ENCODE measurements around the gene KIT. TPM values are rescaled to one million over a fixed set of nuclear protein-coding genes. Genes with fewer than 3 reads are reported as not detected.
"Not testable (repeated sequence)": the region's sequence is repeated elsewhere in the genome, so short reads cannot be mapped to it uniquely, and the experiment has no call there.

KIT gene
- 7.8 TPM for total RNA-seq
- long read RNA-seq, partial matches to known transcripts, result 1 of 2 reads
- long read RNA-seq, other reads (novel, unspliced or antisense), result 1 of 2 reads

DNA sequence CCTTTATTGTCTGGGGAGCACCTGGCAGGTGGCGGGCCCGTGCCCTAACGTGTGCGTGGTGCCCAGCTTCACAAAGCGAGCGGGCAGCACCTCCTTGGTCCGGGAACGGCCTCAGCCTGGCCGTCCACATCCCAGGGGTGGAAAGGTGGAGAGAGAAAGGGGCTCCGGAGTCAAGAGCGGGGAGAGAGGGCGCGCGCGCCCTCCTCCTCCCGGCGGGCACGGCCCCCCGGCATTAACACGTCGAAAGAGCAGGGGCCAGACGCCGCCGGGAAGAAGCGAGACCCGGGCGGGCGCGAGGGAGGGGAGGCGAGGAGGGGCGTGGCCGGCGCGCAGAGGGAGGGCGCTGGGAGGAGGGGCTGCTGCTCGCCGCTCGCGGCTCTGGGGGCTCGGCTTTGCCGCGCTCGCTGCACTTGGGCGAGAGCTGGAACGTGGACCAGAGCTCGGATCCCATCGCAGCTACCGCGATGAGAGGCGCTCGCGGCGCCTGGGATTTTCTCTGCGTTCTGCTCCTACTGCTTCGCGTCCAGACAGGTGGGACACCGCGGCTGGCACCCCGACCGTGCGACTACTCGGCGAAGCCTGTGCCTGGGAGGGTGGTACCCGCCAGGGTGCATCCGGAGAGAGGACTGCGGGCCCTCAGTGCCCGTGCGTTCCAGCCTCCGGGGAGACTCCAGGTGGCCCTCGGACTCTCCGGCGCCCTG is at the start of gene KIT:
Gene KIT, plus strand, starts transcription at position 407 of the 701 bp plus-strand sequence. Its CDS starts 58 bp downstream, at position 465.
- no peak for DNase-seq (ENCODE audit: low spot score)

DNA sequence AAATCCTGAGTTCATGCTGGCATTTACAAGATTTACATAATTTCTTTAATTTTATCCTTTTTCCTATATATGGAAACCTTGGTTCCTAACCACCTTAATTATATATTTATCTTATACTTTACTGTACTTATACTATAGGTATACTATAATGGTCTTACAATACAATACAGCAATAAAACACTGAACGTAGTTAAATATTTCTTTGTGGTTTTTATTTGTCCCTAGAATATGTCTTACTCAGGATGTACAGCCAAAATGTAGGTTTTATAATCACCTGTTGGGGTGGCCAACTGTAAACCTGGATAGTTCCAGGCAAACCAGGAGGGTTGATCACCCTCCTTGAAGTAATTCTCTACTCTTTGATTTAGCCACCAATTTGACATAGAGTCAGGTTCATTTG is 48.4 kb upstream of the KIT start:
- no peak for DNase-seq (ENCODE audit: low spot score)

DNA sequence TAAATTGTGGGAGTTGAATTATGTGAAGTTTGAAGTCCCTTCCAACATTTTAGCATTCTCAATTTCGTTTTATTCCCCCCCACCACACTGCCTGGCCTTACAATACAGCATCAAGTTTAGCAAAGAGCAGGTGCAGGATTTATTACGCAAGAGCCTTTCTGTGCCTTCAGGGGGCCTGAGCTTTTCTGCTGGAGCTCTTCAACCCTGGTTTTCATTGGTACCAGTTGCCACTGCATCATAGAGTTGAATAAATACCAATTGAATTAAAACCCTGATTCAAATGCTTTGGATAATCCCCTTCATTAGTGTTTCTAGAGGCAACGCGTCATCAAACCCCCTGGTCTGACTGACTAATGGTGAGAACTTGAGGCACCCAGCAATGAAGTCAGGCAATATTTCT is 43.6 kb upstream of the KIT start:
- no peak for DNase-seq (ENCODE audit: low spot score)

DNA sequence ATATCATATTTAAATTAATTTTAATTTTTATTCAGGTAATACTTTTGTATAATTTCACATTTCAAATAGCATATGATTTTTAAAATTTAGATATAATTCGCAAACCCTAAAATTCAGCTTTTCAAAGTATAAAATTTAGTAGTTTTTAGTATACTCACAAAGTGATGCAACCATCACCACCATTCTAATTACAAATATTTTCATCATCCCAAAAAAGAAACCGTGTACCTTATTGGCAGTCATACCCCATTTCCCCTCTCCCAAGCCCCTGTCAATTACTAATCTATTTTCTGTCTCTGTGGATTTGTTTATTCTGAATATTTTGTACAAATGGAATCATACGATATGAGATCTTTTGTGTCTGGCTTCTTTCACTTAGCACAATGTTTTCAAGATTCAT is 37.0 kb upstream of the KIT start:
- DNase-seq (ENCODE audit: low spot score), result no peak

DNA sequence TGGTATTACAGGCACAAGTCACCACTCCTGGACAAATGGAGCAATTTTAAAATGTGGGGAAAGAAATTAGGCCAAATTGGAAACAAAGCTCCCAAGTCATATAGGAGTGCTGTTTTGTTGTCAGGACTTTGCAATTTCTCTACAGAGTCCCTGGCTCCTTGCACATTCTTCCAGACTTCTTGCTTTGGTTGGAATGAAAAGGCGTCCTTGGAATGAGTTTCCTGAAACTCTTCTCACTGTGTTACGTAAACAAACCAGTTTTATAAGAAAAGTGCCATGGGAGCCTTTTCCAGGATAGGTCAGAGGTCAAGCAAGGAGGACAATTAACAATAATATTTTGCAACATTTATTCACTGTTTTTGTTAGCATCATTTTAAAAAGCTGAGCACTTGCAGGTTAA is 32.4 kb upstream of the KIT start:
- no peak for DNase-seq (ENCODE audit: low spot score)

DNA sequence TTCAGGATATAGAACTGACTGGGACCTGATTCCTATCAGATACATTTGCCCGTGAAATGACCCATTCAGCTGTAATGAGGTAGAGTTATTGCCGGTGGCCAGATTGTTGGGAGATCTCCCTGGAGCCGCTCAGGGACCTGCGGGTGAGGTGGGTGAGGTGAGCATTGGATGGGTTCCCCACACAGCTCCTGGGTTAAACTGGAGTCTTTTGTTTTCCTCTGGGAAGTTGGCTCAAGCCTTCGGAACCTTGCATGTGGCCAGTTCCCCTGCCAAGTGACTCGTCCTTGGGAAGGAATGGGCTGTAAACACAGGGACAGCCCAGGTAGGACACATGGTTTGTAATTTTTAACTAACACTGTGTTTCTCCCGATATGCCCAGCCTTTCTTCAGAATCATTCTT is 31.6 kb upstream of the KIT start:
- no peak for DNase-seq (ENCODE audit: low spot score)

DNA sequence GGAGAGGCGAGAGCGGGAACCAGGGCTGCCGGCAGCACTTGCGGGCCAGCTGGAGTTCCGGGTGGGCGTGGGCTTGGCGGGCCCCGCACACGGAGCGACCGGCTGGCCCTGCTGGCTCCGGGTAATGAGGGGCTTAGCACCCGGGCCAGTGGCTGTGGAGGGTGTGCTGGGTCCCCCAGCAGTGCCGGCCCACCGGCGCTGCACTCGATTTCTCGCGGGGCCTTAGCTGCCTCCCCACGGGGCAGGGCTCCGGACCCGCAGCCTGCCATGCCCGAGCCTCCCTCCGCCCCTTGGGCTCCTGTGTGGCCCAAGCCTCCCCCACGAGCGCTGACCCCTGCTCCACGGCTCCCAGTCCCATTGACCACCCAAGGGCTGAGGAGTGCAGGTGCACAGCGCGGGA is 25.2 kb upstream of the KIT start:
- DNase-seq (ENCODE audit: low spot score), result no peak

DNA sequence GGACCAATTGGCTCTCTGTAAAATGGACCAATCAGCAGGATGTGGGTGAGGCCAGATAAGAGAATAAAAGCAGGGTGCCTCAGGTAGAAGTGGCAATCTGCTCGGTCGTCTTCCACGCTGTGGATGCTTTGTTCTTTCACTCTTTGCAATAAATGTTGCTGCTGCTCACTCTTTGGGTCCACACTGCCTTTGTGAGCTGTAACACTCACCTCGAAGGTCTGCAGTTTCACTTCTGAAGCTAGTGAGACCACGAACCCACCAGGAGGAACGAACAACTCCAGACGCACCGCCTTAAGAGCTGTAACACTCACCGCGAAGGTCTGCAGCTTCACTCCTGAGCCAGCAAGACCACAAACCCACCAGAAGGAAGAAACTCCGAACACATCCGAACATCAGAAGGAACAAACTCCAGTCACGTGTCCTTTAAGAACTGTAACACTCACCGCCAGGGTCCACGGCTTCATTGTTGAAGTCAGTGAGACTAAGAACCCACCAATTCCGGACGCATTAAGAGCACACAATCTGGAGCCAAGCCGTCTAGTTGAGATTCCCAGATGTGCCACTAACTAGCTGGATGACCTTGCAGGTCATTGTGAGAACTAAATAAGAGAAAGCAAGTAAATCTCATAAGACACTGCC is 24.5 kb upstream of the KIT start:
- DNase-seq (ENCODE audit: low spot score), result not testable (repeated sequence)

DNA sequence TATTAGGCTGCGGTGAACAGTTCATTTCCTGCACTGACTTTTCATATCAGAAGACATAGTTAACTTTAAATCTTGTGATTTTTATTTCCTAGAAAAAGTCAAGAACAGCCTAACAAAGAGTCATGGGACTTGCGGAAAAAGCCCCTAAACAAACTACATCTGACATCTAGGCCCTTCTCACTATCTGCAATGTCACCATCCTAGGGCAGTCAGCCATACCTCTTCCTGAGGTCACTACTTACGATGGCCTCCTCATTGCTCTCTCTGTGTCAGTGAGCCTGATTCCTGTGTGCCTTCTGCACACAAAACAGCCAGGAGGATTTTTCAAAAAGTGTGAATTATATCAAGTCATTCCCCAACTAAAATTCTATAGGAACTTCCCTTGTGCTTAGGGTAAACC is 22.4 kb upstream of the KIT start:
- DNase-seq (ENCODE audit: low spot score), result no peak

DNA sequence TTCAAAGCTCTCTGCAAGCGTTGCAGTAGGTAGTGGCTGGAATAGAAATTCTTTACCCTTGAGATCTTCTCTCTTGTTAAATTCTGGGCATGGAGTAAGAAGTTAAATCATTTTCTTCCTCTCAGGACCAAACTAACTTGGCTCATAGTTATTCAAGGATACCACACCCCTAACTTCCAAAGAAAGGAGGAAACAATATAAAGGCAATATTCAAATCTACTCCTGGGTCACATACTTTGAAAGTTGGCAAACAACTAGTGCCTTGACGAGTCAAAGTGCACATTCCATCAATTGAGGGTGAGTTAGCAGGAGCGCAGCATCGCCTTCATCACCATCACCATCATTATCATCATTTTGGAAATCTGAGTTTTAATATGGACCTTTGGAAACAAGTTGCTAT is 20.4 kb upstream of the KIT start:
- no peak for DNase-seq (ENCODE audit: low spot score)

DNA sequence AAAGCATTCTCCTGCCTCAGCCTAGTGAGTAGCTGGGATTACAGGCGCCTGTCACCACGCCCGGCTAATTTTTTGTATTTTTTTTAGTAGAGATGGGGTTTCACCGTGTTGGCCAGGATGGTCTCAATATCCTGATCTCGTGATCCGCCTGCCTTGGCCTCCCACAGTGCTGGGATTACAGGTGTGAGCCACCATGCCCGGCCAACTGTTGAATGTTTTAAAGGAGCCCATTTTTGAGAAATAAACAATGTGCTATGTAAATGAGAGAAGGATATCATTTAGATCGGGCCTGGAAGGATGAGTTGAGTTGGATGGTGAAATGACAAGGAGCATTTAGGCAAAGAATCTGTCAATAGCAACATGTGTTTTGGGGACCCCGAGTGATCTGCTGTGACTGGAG is 16.7 kb upstream of the KIT start:
- DNase-seq (ENCODE audit: low spot score), result not testable (repeated sequence)

DNA sequence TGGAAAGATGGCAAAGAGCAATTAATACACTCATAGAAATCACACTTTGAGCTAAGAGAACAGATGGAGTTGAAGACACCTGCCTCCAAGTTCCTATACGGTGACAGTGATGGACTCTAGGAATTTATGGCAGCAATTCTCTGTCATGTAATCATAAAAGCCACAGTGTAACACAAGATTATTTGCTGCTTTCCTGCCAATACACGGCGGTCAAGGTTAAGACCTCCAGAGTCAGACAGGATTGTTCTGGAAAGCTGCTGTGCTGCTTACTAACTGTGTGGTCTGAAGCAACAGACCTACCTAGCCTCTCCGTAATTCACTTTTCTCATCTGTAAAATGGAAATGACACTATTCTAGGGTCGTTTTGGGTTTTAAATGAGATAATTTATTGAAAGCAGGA is 14.6 kb upstream of the KIT start:
- DNase-seq (ENCODE audit: low spot score), result no peak

DNA sequence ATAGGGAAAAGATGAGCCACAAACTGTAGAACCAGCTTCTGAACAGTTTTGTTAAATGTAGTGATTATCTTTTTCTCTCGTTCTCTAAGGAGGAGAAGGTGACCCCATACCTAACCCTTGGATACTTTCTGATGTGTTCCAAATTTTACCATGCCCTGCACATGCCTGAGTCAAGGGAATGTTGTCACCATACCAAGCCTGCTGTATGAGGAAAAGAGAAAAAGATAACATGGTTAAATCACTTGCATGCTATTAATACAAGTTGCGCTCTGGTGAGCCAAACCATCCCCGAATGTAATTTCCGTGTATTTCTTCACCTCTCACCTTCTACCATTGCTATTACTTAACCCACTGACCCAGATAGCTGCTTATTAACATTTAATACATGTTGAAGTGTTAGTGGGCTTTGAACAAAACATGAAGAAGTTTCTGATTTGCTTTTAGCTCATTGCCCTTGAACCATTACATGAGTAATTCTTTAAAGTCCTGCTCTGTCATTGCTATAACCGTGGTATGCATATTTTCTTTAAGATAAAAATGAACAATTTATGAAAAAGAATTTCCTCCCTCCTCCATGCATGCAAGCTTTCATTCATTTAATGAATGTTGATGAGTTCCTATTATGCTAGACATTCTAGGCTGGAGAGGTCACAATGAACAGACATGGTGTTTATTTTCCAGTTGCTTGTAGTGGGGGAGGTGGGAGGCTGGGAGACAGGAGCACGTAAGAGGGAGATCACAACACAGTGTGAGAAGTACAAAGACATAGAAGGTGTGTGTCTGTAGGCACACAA is 13.6 kb upstream of the KIT start:
- DNase-seq (ENCODE audit: low spot score), result no peak

DNA sequence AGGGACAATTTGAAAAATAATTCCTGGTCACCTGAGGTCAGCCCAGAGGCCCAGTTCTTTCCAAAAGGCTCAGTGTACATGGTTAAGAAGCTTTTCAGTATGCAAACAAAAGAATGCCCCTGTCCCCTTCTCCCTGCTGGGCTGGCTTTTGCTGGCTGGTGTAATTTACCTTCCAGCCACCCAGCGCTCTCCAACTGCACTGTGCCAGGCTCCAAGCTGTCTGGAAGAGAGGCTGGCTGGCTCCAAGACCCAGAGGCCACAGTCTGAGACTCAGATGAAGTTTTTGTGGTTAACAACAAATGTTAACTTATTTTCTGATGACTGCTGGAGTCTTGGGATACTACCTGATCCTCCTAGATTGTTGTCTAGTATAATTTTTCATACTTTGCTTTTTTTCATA is 11.9 kb upstream of the KIT start:
- DNase-seq (ENCODE audit: low spot score), result no peak

DNA sequence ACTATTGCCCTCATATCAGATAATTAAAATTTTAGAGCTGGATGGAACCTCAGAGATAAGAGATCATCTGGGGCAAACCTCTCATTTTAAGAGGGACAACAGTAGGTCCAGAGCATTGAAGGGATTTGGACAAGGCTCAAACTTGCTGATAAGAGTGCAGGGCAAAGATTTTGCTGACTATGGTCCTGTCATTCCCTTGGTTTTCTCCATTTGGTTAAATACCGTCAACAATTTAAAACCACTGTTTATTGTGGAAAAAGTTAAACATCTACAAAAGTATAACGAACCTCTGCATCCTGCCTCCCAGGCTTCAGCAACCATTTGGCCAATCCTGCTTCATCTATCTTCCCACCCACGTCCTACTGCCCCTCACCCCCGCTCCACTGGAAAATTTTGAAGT is 10.7 kb upstream of the KIT start:
- no peak for DNase-seq (ENCODE audit: low spot score)

DNA sequence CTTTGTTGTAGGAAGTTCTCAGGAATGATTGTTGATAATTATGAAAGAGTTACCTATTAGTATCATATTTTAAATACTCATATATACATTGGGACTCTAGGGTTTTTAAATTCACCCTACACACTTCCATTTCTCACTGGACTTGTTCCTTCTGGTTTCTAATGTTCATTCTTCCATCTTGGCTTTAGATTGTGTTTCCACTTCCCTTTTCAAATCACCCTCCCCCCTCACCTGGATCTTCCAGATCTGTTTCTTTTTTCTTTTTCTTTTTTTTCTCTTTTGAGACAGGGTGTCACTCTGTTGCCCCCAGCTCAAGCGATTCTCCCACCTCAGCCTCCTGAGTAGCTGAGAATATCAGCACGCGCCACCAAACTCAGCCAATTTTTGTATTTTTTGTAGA is 6.7 kb upstream of the KIT start:
- DNase-seq (ENCODE audit: low spot score), result no peak

DNA sequence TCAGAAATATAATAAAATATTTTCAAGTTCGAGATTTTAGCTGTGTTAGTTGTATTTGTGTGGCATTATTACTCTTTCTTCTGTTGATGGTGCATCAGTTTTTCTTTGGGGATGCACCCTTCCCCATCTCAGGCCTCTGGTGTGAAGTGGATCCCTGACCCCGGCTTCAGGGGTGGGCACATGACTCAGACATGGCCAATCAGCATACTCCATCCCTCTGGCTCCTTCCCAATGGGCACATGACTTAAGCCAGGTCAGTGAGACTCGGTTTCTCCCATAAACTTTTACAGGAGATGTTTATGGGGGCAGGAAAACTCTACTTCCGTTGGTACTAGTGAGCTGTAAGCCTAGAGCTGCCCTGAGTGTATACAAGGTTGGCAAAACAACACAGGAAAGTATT is 3.0 kb upstream of the KIT start:
- no peak for DNase-seq (ENCODE audit: low spot score)

DNA sequence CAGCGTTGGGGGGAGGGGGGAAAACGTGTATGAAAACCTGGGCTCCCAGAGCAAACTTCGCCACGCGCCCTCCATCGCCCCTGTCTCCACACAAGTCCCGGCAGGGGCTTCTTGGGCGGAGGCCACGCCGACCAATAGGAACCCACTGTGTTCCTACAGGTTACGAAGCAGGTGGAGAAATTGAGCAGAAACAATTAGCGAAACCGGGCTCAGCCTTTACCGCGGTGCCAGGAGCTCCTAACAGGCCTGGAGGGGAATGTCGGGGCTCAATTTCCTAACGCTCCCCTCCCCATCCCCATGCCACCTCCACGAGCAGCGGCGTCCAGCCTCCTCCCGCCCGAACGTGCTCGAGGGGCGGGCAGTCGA is 589 bp upstream of the KIT start:
- no peak for DNase-seq (ENCODE audit: low spot score)

DNA sequence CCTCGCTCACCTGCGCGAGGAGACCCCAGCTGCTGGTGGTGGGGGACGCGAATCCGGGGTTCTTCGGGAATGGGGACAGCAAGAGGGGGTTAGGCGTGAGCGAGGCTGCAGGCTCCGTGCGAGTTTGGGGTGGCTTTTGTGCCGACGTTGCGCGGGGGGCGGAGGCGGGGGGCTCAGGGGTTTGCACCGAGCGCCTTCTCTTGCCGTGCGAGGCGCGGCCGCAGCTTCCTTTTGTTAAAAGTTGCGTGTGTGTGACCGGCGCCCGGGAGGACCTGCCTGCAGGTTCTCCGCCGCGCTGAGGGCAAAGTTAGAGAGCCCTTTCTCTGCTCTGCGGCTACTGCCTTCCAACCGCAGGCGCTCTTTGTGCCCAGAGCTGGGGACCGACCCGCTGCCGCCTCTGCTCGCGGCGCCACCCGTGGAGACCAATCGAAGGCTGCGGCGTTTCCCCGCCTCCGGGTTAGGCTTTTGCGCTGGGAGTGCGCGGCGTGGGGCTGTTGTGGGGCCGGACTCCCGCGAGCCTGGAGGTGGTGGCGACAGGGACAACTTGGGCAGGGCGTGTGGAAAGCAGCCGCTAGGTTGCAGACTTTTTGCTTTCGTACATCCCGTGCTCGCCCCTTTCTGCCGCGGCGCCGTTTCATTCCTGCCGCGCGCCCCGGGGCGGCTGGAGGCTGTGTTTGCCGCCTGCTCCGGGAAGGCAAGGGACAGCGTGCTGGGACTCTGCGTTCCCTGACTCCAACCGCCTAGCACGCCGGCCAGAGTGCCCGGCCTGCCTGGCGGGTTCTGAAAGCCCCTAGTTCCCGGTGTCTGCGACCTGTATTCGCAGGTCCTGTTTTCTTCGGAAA is 716 bp downstream of the KIT start:
- no peak for DNase-seq (ENCODE audit: low spot score)

DNA sequence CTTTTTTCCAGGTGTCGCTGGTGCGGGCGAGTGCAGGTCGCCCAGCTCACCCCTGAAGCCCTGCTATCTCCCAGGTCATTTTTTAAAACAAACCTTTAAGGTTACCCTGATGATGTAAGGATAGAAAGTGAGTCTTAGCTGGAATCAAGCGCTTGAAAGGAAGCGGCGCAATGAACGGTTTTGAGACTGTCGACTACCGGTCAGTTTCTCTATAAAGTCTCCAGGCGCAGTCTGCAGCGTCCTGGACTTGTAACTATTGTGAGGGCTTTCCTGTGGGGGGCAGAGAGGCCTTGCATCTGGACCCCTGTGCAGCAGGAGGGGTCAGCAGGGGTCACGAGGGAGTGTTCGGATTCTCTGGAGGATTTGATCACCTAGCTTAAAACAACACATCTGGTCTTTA is 1.6 kb downstream of the KIT start:
- DNase-seq (ENCODE audit: low spot score), result no peak

DNA sequence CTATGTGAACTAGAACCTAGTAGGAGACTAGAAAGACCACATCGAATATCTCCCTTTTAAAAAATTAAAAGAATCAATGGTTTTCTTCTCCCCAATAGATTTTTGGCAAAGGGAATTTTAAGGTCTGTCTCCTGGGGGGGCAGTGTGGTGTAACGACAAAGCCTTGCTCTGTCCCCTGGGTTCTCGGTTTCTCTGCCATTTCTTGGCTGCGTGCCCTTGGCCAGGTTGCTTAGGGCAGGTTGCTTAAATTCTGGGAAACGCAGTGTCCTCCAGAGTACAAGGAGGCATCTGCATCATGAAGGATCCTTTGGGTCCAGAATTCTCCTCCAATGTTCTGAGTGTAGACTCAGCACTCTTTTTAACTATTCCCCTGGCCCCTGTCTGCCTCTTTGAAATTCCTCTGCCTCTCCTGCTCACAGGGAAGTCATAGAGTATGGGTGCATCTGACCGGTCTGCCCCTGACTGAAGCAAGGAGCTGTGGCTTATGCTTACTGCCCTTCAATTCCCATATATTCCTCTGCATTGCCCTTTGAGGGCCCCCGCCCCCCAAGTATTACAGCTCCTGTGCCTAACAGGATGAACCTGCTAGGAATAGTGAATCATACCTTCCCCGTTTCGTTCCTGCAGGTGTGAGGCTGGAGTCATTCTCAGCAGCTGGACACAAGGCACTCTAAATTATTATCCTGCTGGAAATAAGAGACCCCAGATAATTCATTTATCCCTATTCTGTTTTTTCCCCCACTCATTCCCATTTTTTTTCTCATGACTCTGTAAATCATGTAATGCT is 2.2 kb downstream of the KIT start:
- DNase-seq (ENCODE audit: low spot score), result no peak
